ENCODE data around the gene EEF1G.
"Not testable (repeated sequence)": the region's sequence is repeated elsewhere in the genome, so short reads cannot be mapped to it uniquely, and the experiment has no call there.

The EEF1G gene

GRCh38 chr11:62556108-62556874 lies 17.4 kb downstream of the EEF1G start:
- peak; percentile 77 to 88 for DNase-seq (ENCODE audit: extremely low read depth in 1 of 2, low read depth in 1 of 2)

GRCh38 chr11:62555464-62556107 lies 18.1 kb downstream of the EEF1G start:
- DNase-seq (ENCODE audit: extremely low read depth in 1 of 2, low read depth in 1 of 2), result no peak

- no peak for DNase-seq (ENCODE audit: extremely low read depth in 1 of 2, low read depth in 1 of 2)
Measured at GRCh38 chr11:62554387-62555167, 19.1 kb downstream of the EEF1G start.

- no peak for DNase-seq (ENCODE audit: extremely low read depth in 1 of 2, low read depth in 1 of 2)
Measured at GRCh38 chr11:62553839-62554361, 19.8 kb downstream of the EEF1G start.

GRCh38 chr11:62553080-62553838 lies 20.4 kb downstream of the EEF1G start:
- DNase-seq (ENCODE audit: extremely low read depth in 1 of 2, low read depth in 1 of 2), result no peak

GRCh38 chr11:62552485-62553079 lies 21.1 kb downstream of the EEF1G start:
- no peak for DNase-seq (ENCODE audit: extremely low read depth in 1 of 2, low read depth in 1 of 2)

GRCh38 chr11:62550478-62550877 lies 23.2 kb downstream of the EEF1G start:
- not testable (repeated sequence) for DNase-seq (ENCODE audit: extremely low read depth in 1 of 2, low read depth in 1 of 2)

- DNase-seq (ENCODE audit: extremely low read depth in 1 of 2, low read depth in 1 of 2), result no peak
Measured at GRCh38 chr11:62548545-62549335, 25.0 kb downstream of the EEF1G start.

- no peak for DNase-seq (ENCODE audit: extremely low read depth in 1 of 2, low read depth in 1 of 2)
Measured at GRCh38 chr11:62547691-62548281, 25.9 kb downstream of the EEF1G start.

GRCh38 chr11:62546929-62547625 lies 26.6 kb downstream of the EEF1G start:
- no peak for DNase-seq (ENCODE audit: extremely low read depth in 1 of 2, low read depth in 1 of 2)

- no peak for DNase-seq (ENCODE audit: extremely low read depth in 1 of 2, low read depth in 1 of 2)
Measured at GRCh38 chr11:62546244-62546928, 27.3 kb downstream of the EEF1G start, which contains the start of gene AHNAK. Gene AHNAK, minus strand, starts transcription at chr11:62546806. Its CDS starts 10,708 bp downstream, at chr11:62536098.

- DNase-seq (ENCODE audit: extremely low read depth in 1 of 2, low read depth in 1 of 2), result no peak
Measured at GRCh38 chr11:62545437-62546243, 28.1 kb downstream of the EEF1G start.

GRCh38 chr11:62544581-62545436 lies 28.9 kb downstream of the EEF1G start:
- DNase-seq (ENCODE audit: extremely low read depth in 1 of 2, low read depth in 1 of 2), result no peak

- DNase-seq (ENCODE audit: extremely low read depth in 1 of 2, low read depth in 1 of 2), result no peak
Measured at GRCh38 chr11:62543680-62544444, 29.8 kb downstream of the EEF1G start.
